Stimulated activated naive CD8-positive, alpha-beta T cell treated with anti-CD3 and anti-CD28 coated beads, Interleukin-15, amount 100 ng/mL, for 72 hours (primary cell): ENCODE measurements around the gene CAST.

ENCODE experiments used
- ATAC-seq: fragments of 150-1000 bp; cut with Tn5 transposase; 2 replicates; pipeline ENCODE4 v1.10.0; 2021; ENCODE audit warnings: mild to moderate bottlenecking, moderate library complexity
- DNase-seq, 2 donors: peaks; one replicate each; pipeline ENCODE4 v3.0.0; 2021 to 2022
- H3K27ac Mint-ChIP-seq, 2 donors: one replicate each; pipeline ENCODE4 v1.8.0; 2022; ENCODE audit warnings: mild to moderate bottlenecking in 2 of 2, mixed read lengths in 2 of 2, moderate library complexity in 2 of 2
- H3K27me3 Mint-ChIP-seq: one replicate; pipeline ENCODE4 v1.8.0; 2022; ENCODE audit warnings: mixed read lengths
- H3K4me1 Mint-ChIP-seq: one replicate; pipeline ENCODE4 v1.8.0; 2022; ENCODE audit warnings: mild to moderate bottlenecking, mixed read lengths
- H3K4me3 Mint-ChIP-seq, 2 donors: one replicate each; pipeline ENCODE4 v1.8.0; 2022; ENCODE audit warnings: mild to moderate bottlenecking in 2 of 2, mixed read lengths in 2 of 2, moderate library complexity in 1 of 2
- H3K9me3 Mint-ChIP-seq, 2 donors: one replicate each; pipeline ENCODE4 v1.8.0; 2022; ENCODE audit warnings: mixed read lengths in 2 of 2

Gene CAST

GRCh38 chr5:96636046-96636445, 26.1 kb upstream of the CAST start:
- no peaks in the 10 kb centered on the region for H3K9me3 Mint-ChIP-seq
- peaks cover 9% of the 10 kb centered on the region for H3K27me3 Mint-ChIP-seq
- H3K4me3 Mint-ChIP-seq = no peak overlapping the region
- no peak overlapping the region for H3K27ac Mint-ChIP-seq
- ATAC-seq (no peak), DNase-seq (no peak)
- no peaks in the 10 kb centered on the region for H3K4me1 Mint-ChIP-seq

- peaks cover 9% of the 10 kb centered on the region for H3K27me3 Mint-ChIP-seq
- DNase-seq (no peak), ATAC-seq (no peak)
- no peaks in the 10 kb centered on the region for H3K4me1 Mint-ChIP-seq
- no peak overlapping the region for H3K27ac Mint-ChIP-seq
- H3K9me3 Mint-ChIP-seq = no peaks in the 10 kb centered on the region
- no peak overlapping the region for H3K4me3 Mint-ChIP-seq
Measured at GRCh38 chr5:96636594-96636993, 25.6 kb upstream of the CAST start.

GRCh38 chr5:96637196-96637595, 25.0 kb upstream of the CAST start:
- DNase-seq (no peak), ATAC-seq (no peak)
- Mint-ChIP-seq H3K27ac (no peak overlapping the region), H3K4me1 (no peaks in the 10 kb centered on the region), H3K27me3 (peaks cover 9% of the 10 kb centered on the region), H3K9me3 (no peaks in the 10 kb centered on the region), H3K4me3 (no peak overlapping the region)

- no peak for DNase-seq
Measured at GRCh38 chr5:96638561-96638960, 23.6 kb upstream of the CAST start.

GRCh38 chr5:96640696-96641095, 21.5 kb upstream of the CAST start:
- Mint-ChIP-seq H3K9me3 (no peaks in the 10 kb centered on the region), H3K27ac (no peak overlapping the region), H3K4me3 (no peak overlapping the region), H3K27me3 (no peaks in the 10 kb centered on the region), H3K4me1 (no peaks in the 10 kb centered on the region)
- DNase-seq (no peak), ATAC-seq (no peak)

More at GRCh38 chr5:96638561-96638960, 23.6 kb upstream of the CAST start:
- peaks cover 9% of the 10 kb centered on the region for H3K27me3 Mint-ChIP-seq
- no peak overlapping the region for H3K27ac Mint-ChIP-seq
- ATAC-seq = no peak
- H3K4me3 Mint-ChIP-seq = no peak overlapping the region
- H3K9me3 Mint-ChIP-seq = no peaks in the 10 kb centered on the region
- no peaks in the 10 kb centered on the region for H3K4me1 Mint-ChIP-seq

GRCh38 chr5:96641368-96642280, 20.6 kb upstream of the CAST start:
- Mint-ChIP-seq H3K4me1 (no peaks in the 10 kb centered on the region), H3K9me3 (no peaks in the 10 kb centered on the region), H3K4me3 (no peak overlapping the region), H3K27me3 (no peaks in the 10 kb centered on the region), H3K27ac (no peak overlapping the region)
- DNase-seq = no peak
- ATAC-seq = no peak

GRCh38 chr5:96642281-96642640, 19.9 kb upstream of the CAST start:
- no peaks in the 10 kb centered on the region for H3K9me3 Mint-ChIP-seq
- no peak overlapping the region for H3K27ac Mint-ChIP-seq
- H3K4me1 Mint-ChIP-seq = no peaks in the 10 kb centered on the region
- DNase-seq (no peak), ATAC-seq (no peak)
- H3K27me3 Mint-ChIP-seq = peaks cover 4% of the 10 kb centered on the region
- H3K4me3 Mint-ChIP-seq = no peak overlapping the region

- no peak for DNase-seq
- Mint-ChIP-seq H3K4me1 (no peaks in the 10 kb centered on the region), H3K4me3 (no peak overlapping the region), H3K9me3 (no peaks in the 10 kb centered on the region), H3K27me3 (peaks cover 5% of the 10 kb centered on the region), H3K27ac (no peak overlapping the region)
- no peak for ATAC-seq
Measured at GRCh38 chr5:96645091-96645490, 17.1 kb upstream of the CAST start.

- Mint-ChIP-seq H3K9me3 (no peaks in the 10 kb centered on the region), H3K4me1 (no peaks in the 10 kb centered on the region), H3K4me3 (no peak overlapping the region), H3K27me3 (peaks cover 18% of the 10 kb centered on the region), H3K27ac (no peak overlapping the region)
- ATAC-seq (no peak), DNase-seq (no peak)
Measured at GRCh38 chr5:96648023-96648422, 14.2 kb upstream of the CAST start.

GRCh38 chr5:96648593-96648992, 13.6 kb upstream of the CAST start:
- Mint-ChIP-seq H3K27ac (no peak overlapping the region), H3K4me3 (no peak overlapping the region), H3K27me3 (peaks cover 18% of the 10 kb centered on the region), H3K4me1 (no peaks in the 10 kb centered on the region), H3K9me3 (no peaks in the 10 kb centered on the region)
- ATAC-seq (no peak), DNase-seq (no peak)

GRCh38 chr5:96649251-96649662, 12.9 kb upstream of the CAST start:
- H3K4me3 Mint-ChIP-seq = no peak overlapping the region
- no peak overlapping the region for H3K27ac Mint-ChIP-seq
- H3K9me3 Mint-ChIP-seq = no peaks in the 10 kb centered on the region
- ATAC-seq (no peak), DNase-seq (no peak)
- peaks cover 25% of the 10 kb centered on the region for H3K27me3 Mint-ChIP-seq
- no peaks in the 10 kb centered on the region for H3K4me1 Mint-ChIP-seq

- Mint-ChIP-seq H3K9me3 (no peaks in the 10 kb centered on the region), H3K27me3 (peaks cover 31% of the 10 kb centered on the region), H3K27ac (no peak overlapping the region), H3K4me3 (no peak overlapping the region), H3K4me1 (no peaks in the 10 kb centered on the region)
- ATAC-seq = no peak
- no peak for DNase-seq
Measured at GRCh38 chr5:96649681-96650540, 12.3 kb upstream of the CAST start.

GRCh38 chr5:96651047-96651446, 11.1 kb upstream of the CAST start:
- Mint-ChIP-seq H3K27ac (no peak overlapping the region), H3K4me1 (no peaks in the 10 kb centered on the region), H3K4me3 (no peak overlapping the region), H3K9me3 (no peaks in the 10 kb centered on the region), H3K27me3 (peaks cover 40% of the 10 kb centered on the region)
- ATAC-seq (no peak), DNase-seq (no peak)

GRCh38 chr5:96651948-96652753, 10.0 kb upstream of the CAST start:
- peaks cover 9% of the 10 kb centered on the region for H3K4me1 Mint-ChIP-seq
- H3K4me3 Mint-ChIP-seq = no peak overlapping the region
- DNase-seq (no peak), ATAC-seq (no peak)
- no peak overlapping the region for H3K27ac Mint-ChIP-seq
- H3K9me3 Mint-ChIP-seq = no peaks in the 10 kb centered on the region
- H3K27me3 Mint-ChIP-seq = peaks cover 45% of the 10 kb centered on the region

- H3K27ac Mint-ChIP-seq = peak overlapping the region in 1 of 2 donors; percentile 19
- no peak overlapping the region for H3K4me3 Mint-ChIP-seq
- DNase-seq (no peak), ATAC-seq (no peak)
- H3K9me3 Mint-ChIP-seq = no peaks in the 10 kb centered on the region
- H3K4me1 Mint-ChIP-seq = peaks cover 13% of the 10 kb centered on the region
- peaks cover 43% of the 10 kb centered on the region for H3K27me3 Mint-ChIP-seq
Measured at GRCh38 chr5:96652769-96653454, 9.3 kb upstream of the CAST start.
